Uterus (tissue), 2 donors: ENCODE data around the gene PTPRM.

ENCODE experiments used
- CTCF ChIP-seq, 4 experiments: fragments of 200-600 bp in 2 of 4; fragments of 450-650 bp in 2 of 4; sonication (generic) in 2 of 4; IDR thresholded peaks; one replicate each; pipeline ENCODE4 v1.5.1; 2016 to 2019; ENCODE audit warnings: antibody characterized with exemption in 4 of 4, mild to moderate bottlenecking in 2 of 4, moderate library complexity in 1 of 4
- POLR2A ChIP-seq, 2 donors: fragments of 450-650 bp; IDR thresholded peaks; one replicate each; pipeline ENCODE4 v1.6.1; 2016; ENCODE audit warnings: antibody characterized with exemption in 2 of 2, mild to moderate bottlenecking in 1 of 2, moderate library complexity in 1 of 2

GRCh38 chr18:7733642-7734041, 166.5 kb downstream of the PTPRM start:
- TF ChIP-seq CTCF (IDR thresholded peaks at IDR 0.05) (no peak), POLR2A (IDR thresholded peaks at IDR 0.05) (no peak)
